ENCODE data around the gene TLE2. TPM values are rescaled to one million over a fixed set of nuclear protein-coding genes. Genes with fewer than 3 reads are reported as not detected.

TLE2 gene
- total and polyA plus RNA-seq, 2 of the 4 experiments (the other 2 are of a cell fraction), result under 0.01 to 0.41 TPM

GRCh38 chr19:2963122-2963521, 66.0 kb downstream of the TLE2 start:
- intact Hi-C loops (cut with micrococcal nuclease), result no loop called here

More at GRCh38 chr19:2963122-2963521, 66.0 kb downstream of the TLE2 start:
- Histone ChIP-seq H3K9me3 (ENCODE audit: control insufficient read depth, insufficient read depth, low read length) (no peaks in the 10 kb centered on the region), H3K14ac (replicated peaks; ENCODE audit: low read depth, low read length) (no peak overlapping the region), H3K4ac (ENCODE audit: low read depth, low read length) (no peak overlapping the region), H4K5ac (ENCODE audit: low read depth, low read length) (no peak overlapping the region), H3K23ac (ENCODE audit: low read depth, low read length) (no peak overlapping the region), H3K18ac (ENCODE audit: low read depth, low read length) (no peak overlapping the region), H3K56ac (ENCODE audit: extremely low read depth, insufficient read depth, low read length) (no peak overlapping the region), H2BK120ac (ENCODE audit: low read depth, low read length) (no peak overlapping the region), H3K27me3 (ENCODE audit: control insufficient read depth, insufficient read depth, low read length) (peaks cover 3% of the 10 kb centered on the region), H3K79me1 (ENCODE audit: low read depth in 1 of 2, low read length in 2 of 2) (no peaks in the 10 kb centered on the region), H4K20me1 (ENCODE audit: insufficient read depth, low read length) (no peaks in the 10 kb centered on the region), H2BK15ac (ENCODE audit: low read depth, low read length) (no peak overlapping the region), H3K4me1 (ENCODE audit: control insufficient read depth, insufficient read depth, low read length) (no peaks in the 10 kb centered on the region), H3K4me3 (ENCODE audit: insufficient read depth, low read depth, low read length) (no peak overlapping the region), H2AFZ (replicated peaks; ENCODE audit: low read length, poor library complexity) (no peak overlapping the region), H3K36me3 (ENCODE audit: control insufficient read depth, insufficient read depth, low read length) (no peaks in the 10 kb centered on the region), H3K27ac (ENCODE audit: insufficient read depth, low read length) (no peak overlapping the region), H3K9me1 (ENCODE audit: insufficient read depth, low read length) (no peaks in the 10 kb centered on the region), H3K9ac (ENCODE audit: low read depth, low read length) (no peak overlapping the region), H2AK9ac (replicated peaks; ENCODE audit: low read depth, low read length, poor library complexity) (no peak overlapping the region), H2BK5ac (ENCODE audit: low read depth, low read length, poor library complexity, severe bottlenecking) (no peak overlapping the region), H2BK20ac (ENCODE audit: low read depth, low read length) (no peak overlapping the region), H3K4me2 (ENCODE audit: low read depth, low read length) (no peak overlapping the region), H4K91ac (ENCODE audit: insufficient read depth, low read depth, low read length) (no peak overlapping the region), H4K8ac (ENCODE audit: low read depth in 2 of 2, low read length in 2 of 2) (no peak overlapping the region), H2AK5ac (ENCODE audit: low read depth, low read length) (no peak overlapping the region)
- ChIA-PET POLR2A (ENCODE audit: unreplicated experiment) (no interaction called here), CTCF (interaction anchor here (0.5 to 1.4 kb wide), 2 partner anchors 12 to 203 kb away, joined by 3 read pairs; no protein-coding TSS in a partner anchor)
- ATAC-seq (ENCODE audit: low read depth) (no peak), DNase-seq (no peak)
- no TSS peak for BruUV-seq (replicated peaks)
- no peak for TF ChIP-seq RFX5 (IDR thresholded peaks at IDR 0.05; ENCODE audit: low read depth, low read length)
- TF ChIP-seq CTCF (conservative IDR thresholded peaks at IDR 0.05; ENCODE audit: low read depth, low read length), result no peak
- TF ChIP-seq BHLHE40 (IDR thresholded peaks at IDR 0.05; ENCODE audit: low read depth, low read length), result no peak
- no peak for TF ChIP-seq CEBPB (IDR thresholded peaks at IDR 0.05; ENCODE audit: low read depth, low read length)
- TF ChIP-seq CHD1 (IDR thresholded peaks at IDR 0.05; ENCODE audit: low read depth, low read length), result no peak
- TF ChIP-seq ELK1 (IDR thresholded peaks at IDR 0.05; ENCODE audit: borderline replicate concordance, low read depth, low read length), result no peak
- in situ Hi-C loops (cut with MboI; ENCODE audit: low sequenced_read_pairs), result loop anchor here (25.0 kb wide), 1 partner anchor 524 kb away; the partner anchor contains the start of genes SMIM24 and SMIM44
- WGBS, 2 experiments (ENCODE audit: extremely low coverage in 2 of 2, insufficient read length in 1 of 2), result 33% methylated on average over 1 of the region's 5 CpGs; no CpG with 5 or more reads in 1 of the 2 experiments
- dilution Hi-C loops (cut with HindIII; ENCODE audit: low sequenced_read_pairs, unreplicated experiment), result no loop called here
